Putamen (tissue), 1 donor: Measurements from ENCODE around the gene CCDC110.

Experiments used
- DNase-seq: peaks from one replicate; pipeline ENCODE4 v3.0.0-alpha.2; 2016; ENCODE audit warnings: low spot score

Gene CCDC110

GRCh38 chr4:185472103-185472542 lies 590 bp upstream of the CCDC110 start:
- DNase-seq: no peak

- DNase-seq: peak; percentile 47
These were observed 885 bp downstream of the CCDC110 start for GRCh38 chr4:185470501-185471195.

- no peak for DNase-seq
These were observed 1.9 kb downstream of the CCDC110 start for GRCh38 chr4:185469580-185470154.

- no peak for DNase-seq
These were observed 2.5 kb downstream of the CCDC110 start for GRCh38 chr4:185468999-185469398.

GRCh38 chr4:185467991-185468390 lies 3.5 kb downstream of the CCDC110 start:
- no peak for DNase-seq

- peak; percentile 63 for DNase-seq
These were observed 4.4 kb downstream of the CCDC110 start for GRCh38 chr4:185467101-185467500.

- DNase-seq: no peak
These were observed 5.8 kb downstream of the CCDC110 start for GRCh38 chr4:185465707-185466106.

GRCh38 chr4:185464887-185465286 lies 6.6 kb downstream of the CCDC110 start:
- no peak for DNase-seq

- DNase-seq: no peak
These were observed 7.3 kb downstream of the CCDC110 start for GRCh38 chr4:185464183-185464582.

GRCh38 chr4:185463541-185463940 lies 8.0 kb downstream of the CCDC110 start:
- DNase-seq: no peak

- DNase-seq: no peak
These were observed 10.0 kb downstream of the CCDC110 start for GRCh38 chr4:185461565-185461964.

- DNase-seq: no peak
These were observed 14.4 kb downstream of the CCDC110 start for GRCh38 chr4:185457136-185457535.

GRCh38 chr4:185456131-185456530 lies 15.4 kb downstream of the CCDC110 start:
- no peak for DNase-seq

- DNase-seq: no peak
These were observed 26.3 kb downstream of the CCDC110 start for GRCh38 chr4:185445209-185445608.

GRCh38 chr4:185441479-185441878 lies 30.1 kb downstream of the CCDC110 start:
- DNase-seq: no peak

- no peak for DNase-seq
These were observed 33.7 kb downstream of the CCDC110 start for GRCh38 chr4:185437809-185438208.

GRCh38 chr4:185435466-185435865 lies 36.1 kb downstream of the CCDC110 start:
- DNase-seq: no peak

GRCh38 chr4:185429660-185430059 lies 41.9 kb downstream of the CCDC110 start:
- DNase-seq: no peak

GRCh38 chr4:185426960-185427688 lies 44.4 kb downstream of the CCDC110 start:
- DNase-seq: peak; percentile 45

- DNase-seq: peak; percentile 84
These were observed 45.7 kb downstream of the CCDC110 start, which contains the start of gene UFSP2 for GRCh38 chr4:185425647-185426352. TSS of gene UFSP2 (minus strand) at chr4:185425964. CDS start at chr4:185425868, 96 bp downstream.

- DNase-seq: no peak
These were observed 46.5 kb downstream of the CCDC110 start for GRCh38 chr4:185424905-185425646.
